A549 (cell line): ENCODE measurements around the gene PRTG.

Experiments
- CBX8 ChIP-seq: fragments of 200-600 bp; sonication (generic); IDR thresholded peaks from 2 replicates; pipeline ENCODE4 v1.6.1; 2016
- JUN ChIP-seq, 2 experiments: fragments of >200 bp; sonication (Bioruptor Twin); formaldehyde crosslinking; IDR thresholded peaks; 2 replicates in 1 of 2; 3 replicates in 1 of 2; pipeline ENCODE4 v1.6.1; 2016 to 2017
- MYC ChIP-seq: IDR thresholded peaks from 2 replicates; pipeline ENCODE4 v1.6.1; 2012; ENCODE audit warnings: mild to moderate bottlenecking, inconsistent platforms, low read length, improper control_type of control experiment, borderline replicate concordance
- POLR2A ChIP-seq: IDR thresholded peaks from 2 replicates; pipeline ENCODE4 v1.6.1; 2012; ENCODE audit warnings: mild to moderate bottlenecking, low read length
- RNF2 ChIP-seq: fragments of 200-600 bp; sonication (generic); IDR thresholded peaks from 2 replicates; pipeline ENCODE4 v1.6.1; 2016; ENCODE audit warnings: low read depth, mild to moderate bottlenecking, antibody characterized with exemption, moderate library complexity, borderline replicate concordance
- TF ChIP-seq, protein P1 (sequence below): fragments of >200 bp; sonication (Bioruptor Twin); formaldehyde crosslinking; IDR thresholded peaks from 3 replicates; pipeline ENCODE4 v1.5.1; 2016
- TF ChIP-seq, protein P2 (sequence below): fragments of 200-600 bp; sonication (generic); IDR thresholded peaks from 2 replicates; pipeline ENCODE4 v1.6.1; 2016; ENCODE audit warnings: antibody characterized with exemption, mild to moderate bottlenecking, moderate library complexity

DNA sequence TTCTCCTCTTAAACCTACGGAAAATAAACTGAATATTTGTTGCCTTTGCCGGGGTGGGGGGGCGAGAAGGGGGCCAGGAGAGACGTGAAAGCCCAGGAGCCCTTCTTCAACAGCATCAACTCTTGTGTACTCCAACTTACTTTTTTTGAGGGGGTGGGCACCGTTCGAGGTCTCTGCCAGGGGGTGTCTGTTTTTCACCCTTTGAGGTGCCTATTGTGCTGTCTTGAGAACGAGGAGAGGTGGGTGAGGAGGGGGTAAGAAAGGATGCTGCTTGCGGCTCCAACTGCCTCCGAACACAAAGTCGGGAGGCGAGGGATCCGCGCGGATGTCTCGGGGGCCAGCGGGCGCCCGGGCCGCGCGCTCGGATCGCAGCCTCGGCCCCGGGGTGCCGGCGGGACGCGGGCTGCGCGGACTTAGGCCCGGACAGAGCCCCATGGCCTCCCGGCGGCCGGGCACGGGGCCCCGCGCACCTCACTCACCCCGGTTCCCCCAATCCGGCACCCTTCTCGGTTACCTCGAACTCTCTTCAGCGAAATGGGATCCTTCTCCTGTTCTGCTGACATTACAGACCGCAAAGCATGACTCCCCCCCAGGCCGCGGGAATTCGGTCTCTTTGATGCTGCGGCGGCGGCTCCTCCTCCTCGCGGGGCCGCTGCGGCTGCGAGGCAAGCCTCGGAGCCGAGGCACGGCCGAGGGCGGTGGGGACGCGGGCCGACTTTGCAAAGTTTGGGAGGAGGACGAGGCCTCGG lies 155.5 kb downstream of the PRTG start:
- TF ChIP-seq, protein P1, sequence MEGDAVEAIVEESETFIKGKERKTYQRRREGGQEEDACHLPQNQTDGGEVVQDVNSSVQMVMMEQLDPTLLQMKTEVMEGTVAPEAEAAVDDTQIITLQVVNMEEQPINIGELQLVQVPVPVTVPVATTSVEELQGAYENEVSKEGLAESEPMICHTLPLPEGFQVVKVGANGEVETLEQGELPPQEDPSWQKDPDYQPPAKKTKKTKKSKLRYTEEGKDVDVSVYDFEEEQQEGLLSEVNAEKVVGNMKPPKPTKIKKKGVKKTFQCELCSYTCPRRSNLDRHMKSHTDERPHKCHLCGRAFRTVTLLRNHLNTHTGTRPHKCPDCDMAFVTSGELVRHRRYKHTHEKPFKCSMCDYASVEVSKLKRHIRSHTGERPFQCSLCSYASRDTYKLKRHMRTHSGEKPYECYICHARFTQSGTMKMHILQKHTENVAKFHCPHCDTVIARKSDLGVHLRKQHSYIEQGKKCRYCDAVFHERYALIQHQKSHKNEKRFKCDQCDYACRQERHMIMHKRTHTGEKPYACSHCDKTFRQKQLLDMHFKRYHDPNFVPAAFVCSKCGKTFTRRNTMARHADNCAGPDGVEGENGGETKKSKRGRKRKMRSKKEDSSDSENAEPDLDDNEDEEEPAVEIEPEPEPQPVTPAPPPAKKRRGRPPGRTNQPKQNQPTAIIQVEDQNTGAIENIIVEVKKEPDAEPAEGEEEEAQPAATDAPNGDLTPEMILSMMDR, result no peak
- TF ChIP-seq JUN (IDR thresholded peaks at IDR 0.05) (no peak), CBX8 (no peak), MYC (no peak), RNF2 (no peak), POLR2A (no peak; the same call in 1 of the 2 replicates)
- TF ChIP-seq, protein P2, sequence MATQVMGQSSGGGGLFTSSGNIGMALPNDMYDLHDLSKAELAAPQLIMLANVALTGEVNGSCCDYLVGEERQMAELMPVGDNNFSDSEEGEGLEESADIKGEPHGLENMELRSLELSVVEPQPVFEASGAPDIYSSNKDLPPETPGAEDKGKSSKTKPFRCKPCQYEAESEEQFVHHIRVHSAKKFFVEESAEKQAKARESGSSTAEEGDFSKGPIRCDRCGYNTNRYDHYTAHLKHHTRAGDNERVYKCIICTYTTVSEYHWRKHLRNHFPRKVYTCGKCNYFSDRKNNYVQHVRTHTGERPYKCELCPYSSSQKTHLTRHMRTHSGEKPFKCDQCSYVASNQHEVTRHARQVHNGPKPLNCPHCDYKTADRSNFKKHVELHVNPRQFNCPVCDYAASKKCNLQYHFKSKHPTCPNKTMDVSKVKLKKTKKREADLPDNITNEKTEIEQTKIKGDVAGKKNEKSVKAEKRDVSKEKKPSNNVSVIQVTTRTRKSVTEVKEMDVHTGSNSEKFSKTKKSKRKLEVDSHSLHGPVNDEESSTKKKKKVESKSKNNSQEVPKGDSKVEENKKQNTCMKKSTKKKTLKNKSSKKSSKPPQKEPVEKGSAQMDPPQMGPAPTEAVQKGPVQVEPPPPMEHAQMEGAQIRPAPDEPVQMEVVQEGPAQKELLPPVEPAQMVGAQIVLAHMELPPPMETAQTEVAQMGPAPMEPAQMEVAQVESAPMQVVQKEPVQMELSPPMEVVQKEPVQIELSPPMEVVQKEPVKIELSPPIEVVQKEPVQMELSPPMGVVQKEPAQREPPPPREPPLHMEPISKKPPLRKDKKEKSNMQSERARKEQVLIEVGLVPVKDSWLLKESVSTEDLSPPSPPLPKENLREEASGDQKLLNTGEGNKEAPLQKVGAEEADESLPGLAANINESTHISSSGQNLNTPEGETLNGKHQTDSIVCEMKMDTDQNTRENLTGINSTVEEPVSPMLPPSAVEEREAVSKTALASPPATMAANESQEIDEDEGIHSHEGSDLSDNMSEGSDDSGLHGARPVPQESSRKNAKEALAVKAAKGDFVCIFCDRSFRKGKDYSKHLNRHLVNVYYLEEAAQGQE, result no peak
